EH (cell line): Measurements from ENCODE around the gene CHI3L1.
A peak's percentile ranks its signal among the peaks of the same experiment; 100 is the strongest.

Experiments used
- DNase-seq: peaks from one replicate; pipeline ENCODE4 v3.0.0-alpha.2; 2015; ENCODE audit warnings: low read depth

Gene CHI3L1

GRCh38 chr1:203151362-203152157 lies 34.9 kb downstream of the CHI3L1 start:
- DNase-seq = no peak

DNA sequence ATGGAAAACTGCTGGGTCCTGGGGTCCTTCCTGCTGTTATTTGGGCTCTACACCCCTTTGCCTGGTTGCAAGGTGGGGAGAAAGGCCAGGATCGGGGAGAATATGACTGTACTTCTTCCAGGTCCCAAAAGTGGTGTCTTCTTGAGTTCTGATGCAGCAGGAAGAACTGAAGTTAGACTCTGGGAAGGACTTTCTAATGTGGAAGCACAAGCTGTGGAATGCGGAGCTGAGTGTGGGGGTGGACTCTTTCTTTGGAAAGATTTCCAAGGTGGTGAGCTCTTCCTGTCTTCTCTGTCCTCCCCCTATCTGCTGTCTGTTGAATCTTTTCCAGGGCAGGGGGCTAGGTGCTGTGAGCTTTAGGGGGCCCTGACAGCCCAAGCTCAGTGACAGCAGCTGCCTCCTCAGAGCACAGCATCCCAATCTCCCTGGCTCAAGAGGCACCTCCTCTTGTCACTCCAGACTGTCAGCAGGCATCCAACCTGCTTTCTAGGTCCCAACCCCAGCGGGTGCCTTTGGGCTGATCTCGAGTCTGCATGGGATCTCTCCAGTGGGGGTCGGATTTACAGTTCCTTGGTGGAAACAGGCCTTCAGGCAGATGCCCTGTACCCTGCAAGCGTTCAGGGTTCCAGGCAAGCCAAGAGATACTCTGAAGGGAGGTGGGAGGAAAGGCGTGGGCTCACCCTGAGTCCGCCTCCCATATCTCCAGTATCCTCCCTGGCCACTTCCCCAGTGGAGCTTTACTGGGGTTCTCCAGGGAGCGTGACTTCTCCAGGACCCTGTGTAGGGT lies 35.8 kb downstream of the CHI3L1 start:
- no peak for DNase-seq

DNA sequence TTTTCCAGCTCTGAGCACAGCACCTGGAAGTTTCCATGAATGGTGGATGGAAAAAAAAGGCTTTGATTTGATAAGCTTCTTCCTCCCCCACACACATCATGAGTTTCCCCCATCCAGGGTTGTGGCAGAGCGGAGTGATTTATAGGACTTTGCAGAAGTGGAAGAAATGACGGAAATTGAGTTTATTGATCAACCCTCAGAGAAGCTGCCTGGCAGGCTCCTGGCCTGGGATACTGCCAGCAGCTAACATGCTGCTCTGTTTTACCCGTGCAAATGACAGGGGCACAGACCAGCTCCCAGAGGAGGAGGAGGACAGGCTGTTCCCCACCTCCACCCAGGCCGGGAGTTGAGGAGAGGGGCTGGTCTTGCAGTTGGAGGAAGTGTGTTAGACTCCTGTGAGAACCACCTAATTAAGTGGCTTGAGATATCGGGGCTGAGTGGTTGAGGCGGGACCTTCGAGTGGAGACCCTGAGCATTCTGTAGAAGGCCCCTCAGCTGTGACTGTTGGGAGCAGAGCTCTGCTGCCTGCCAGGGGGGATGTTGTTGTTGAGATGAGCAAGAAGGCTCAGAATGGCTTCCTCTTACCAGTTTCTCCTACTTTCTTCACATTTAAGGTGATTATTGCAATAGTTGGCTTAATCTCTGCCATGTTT lies 37.2 kb downstream of the CHI3L1 start:
- DNase-seq = no peak

- no peak for DNase-seq
Measured at GRCh38 chr1:203148579-203148978, 37.9 kb downstream of the CHI3L1 start.

- no peak for DNase-seq
Measured at GRCh38 chr1:203148127-203148526, 38.4 kb downstream of the CHI3L1 start.

DNA sequence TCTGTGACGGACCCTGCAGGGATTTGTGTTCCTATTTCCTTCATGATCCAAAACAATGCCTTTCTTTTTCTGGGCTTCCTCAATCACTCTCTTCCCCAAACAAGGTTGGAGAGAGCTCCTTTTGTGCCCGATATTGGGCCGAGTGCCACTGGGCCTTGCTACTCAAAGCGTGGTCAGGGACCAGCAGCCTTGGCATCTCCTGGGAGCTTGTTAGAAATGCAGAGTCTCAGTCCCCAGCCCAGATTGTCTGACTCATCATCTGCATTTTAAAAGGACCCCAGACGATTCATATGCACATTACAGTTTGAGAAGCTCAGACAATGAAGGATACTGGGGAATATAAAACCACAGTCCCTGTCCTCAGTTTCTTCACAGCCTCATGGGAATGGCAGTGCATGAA lies 39.1 kb downstream of the CHI3L1 start:
- no peak for DNase-seq

- DNase-seq = no peak
Measured at GRCh38 chr1:203146537-203146936, 40.0 kb downstream of the CHI3L1 start.

- no peak for DNase-seq
Measured at GRCh38 chr1:203146042-203146369, 40.5 kb downstream of the CHI3L1 start.

DNA sequence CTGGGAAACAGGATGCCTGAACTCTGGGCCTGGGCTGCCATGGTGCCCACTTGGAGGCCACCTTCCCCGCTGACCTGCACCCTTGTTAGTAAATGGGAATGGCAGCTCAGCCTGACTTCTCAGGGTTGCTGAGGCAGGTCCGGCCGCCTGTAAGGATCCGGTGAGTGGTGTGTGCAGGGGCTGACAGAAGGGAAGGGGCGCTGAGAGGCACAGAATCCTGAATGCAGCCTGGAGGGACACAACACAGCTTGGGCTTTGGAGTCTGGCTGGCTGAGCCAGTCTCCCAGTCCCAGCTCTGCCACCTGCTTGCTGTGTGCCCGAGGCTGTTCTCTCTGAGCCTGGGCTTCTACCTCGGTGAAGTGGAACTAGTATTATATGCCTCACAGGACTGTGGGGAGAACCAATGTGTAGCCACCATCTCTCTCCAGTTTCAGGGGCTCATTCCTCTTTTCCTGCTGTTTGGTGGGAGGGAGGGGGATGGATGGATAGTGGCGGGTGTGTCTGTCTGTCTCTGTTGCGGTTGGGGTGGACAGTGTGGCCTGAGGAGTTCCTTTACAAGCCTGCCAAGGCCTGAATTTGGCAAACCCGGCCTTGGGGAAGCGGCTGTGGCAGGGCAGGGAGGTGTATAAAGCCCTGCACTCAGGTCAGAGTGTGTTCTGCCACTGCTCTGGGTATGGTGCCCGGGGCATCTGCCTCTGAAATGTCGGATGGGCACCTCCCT lies 41.0 kb downstream of the CHI3L1 start:
- DNase-seq = no peak

DNA sequence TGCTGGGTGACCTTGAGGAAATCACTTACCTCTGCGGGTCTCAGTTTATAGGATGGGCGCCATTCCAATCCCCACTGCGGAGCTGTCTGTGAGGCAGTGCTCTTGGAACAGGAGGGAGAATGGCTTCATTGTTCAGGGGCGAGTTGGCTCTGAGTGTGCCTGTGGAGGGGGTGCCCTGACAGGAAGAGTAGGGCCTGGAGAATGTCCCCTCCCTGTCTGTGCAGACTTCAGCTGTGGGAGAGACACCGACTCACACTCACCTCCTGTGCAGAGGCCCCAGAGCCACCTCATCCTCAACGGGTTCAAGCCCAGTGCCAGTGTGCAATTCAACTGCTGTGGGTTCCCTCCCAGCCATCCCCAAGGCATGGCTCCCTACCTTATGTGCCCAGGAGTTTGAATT lies 41.8 kb downstream of the CHI3L1 start:
- peak; percentile 64 for DNase-seq

GRCh38 chr1:203143641-203144040 lies 42.9 kb downstream of the CHI3L1 start:
- DNase-seq = no peak

DNA sequence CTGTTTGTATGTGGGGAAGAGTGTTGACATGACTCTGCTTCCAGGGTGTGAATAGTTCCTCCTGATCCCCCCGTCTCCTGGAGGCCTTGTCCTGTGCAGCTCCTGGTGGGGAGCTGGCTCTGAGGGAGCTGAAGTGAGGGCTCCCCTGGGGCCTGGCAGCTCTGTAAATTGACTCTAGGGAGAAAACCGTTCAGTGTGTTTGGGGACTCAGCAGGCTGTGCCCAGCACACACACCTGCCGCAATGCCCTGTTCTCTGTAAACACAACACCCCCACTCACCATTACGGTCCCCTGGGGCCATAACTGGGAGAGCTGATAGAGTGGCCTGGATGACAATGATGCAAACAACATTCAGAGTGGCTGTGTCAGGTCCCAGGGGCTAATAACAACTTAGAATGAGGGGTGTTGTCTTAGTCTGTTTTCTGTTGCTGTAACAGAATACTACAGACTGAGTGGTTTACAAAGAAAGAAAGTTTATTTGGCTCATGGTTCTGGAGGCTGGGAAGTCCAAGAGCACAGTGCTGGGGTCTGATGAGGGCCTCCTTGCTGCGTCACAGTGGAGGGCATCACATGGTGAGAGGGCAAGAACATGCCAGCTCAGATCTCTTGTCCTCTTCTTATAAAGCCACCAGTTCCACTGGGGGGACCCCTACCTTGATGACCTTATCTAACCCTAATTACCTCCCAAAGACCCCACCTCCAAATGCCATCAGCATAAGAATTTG lies 43.7 kb downstream of the CHI3L1 start:
- no peak for DNase-seq

- no peak for DNase-seq
Measured at GRCh38 chr1:203142124-203142523, 44.4 kb downstream of the CHI3L1 start.

- no peak for DNase-seq
Measured at GRCh38 chr1:203140743-203141520, 45.6 kb downstream of the CHI3L1 start.

GRCh38 chr1:203139976-203140475 lies 46.5 kb downstream of the CHI3L1 start:
- no peak for DNase-seq

DNA sequence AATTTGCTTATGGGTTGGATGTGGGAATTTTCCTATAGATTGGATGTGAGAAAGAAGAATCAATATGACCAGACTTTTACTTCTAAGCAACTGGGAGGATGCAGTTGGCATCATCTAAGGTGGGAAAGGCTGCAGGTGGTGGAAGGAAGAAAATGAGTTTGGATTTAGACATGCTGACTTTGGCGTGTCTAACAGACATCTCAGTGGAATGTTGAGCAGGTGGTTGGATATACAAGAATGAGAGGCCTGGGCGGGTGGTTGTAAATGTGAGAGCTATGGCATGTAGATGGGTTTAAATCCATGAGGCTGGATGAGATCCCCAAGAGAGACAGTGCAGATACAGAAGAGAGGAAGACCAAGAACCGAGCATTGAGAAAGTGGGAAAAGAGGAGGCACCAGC lies 48.4 kb downstream of the CHI3L1 start:
- no peak for DNase-seq

DNA sequence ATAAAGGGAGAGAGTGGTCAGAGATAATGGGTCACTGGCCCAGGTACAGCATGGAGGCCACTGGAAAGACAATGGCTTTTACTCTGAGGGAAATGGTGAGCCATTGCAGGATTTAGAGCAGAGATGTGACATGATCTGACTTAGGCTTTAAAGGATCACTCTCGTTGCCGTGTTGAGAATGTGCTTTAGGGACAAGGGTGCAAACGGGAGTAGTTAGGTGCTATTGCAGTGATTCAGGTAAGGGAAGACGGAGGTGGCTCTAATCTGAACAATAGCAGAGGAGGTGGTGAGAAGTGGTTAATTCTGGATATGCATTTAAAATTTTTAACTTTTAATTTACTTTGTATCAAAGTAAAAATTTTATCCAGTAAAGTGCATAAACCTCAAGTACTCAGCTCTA lies 49.2 kb downstream of the CHI3L1 start:
- no peak for DNase-seq

DNA sequence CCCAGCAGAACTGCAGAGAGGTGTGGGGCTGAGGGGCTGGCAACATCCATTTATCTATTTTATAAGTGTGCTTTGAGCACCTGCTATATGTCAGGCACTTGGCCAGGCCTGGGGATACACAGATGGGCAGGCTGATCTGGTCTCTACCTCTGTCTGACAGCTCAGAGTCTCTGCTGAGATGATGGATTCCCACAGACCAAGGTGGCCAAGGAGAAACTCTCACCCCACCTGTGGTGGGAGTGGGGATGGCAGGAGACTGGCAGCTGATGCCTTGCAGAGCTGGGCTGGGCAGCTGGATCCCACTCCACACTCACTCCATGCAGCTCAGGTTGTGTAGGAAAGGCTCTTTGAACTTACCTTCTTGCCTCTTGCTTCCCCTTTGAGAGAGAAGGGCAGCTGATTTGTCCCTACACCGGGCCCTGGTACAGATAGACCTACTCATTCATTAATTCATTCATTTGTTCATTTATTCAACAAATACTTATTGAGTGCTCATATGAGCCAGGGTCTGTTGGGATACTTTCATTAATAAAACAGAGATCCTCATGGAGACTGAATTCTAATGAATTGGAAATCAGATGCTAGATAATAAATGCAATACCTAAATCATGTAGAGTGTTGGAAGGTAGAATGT lies 50.0 kb downstream of the CHI3L1 start:
- DNase-seq = no peak

- no peak for DNase-seq
Measured at GRCh38 chr1:203135636-203136305, 50.7 kb downstream of the CHI3L1 start.
